ENCODE data around the gene VSIG4. TPM values are rescaled to one million over a fixed set of nuclear protein-coding genes. Genes with fewer than 3 reads are reported as not detected.

Gene VSIG4
- total and polyA plus RNA-seq, 2 of the 13 experiments (the other 11 are each of a cell fraction or from before 2014, with no cell fraction given) = not detected

- Histone ChIP-seq H3K27me3 (ENCODE audit: control insufficient read depth in 1 of 2, insufficient read depth in 2 of 2, low read length in 2 of 2) (no peaks in the 10 kb centered on the region), H3K4me2 (ENCODE audit: low read depth, low read length) (no peak overlapping the region), H3K9ac (ENCODE audit: insufficient read depth, low read depth, low read length) (no peak overlapping the region), H3K4me3 (replicated peaks in 1 of 3; ENCODE audit: insufficient read depth in 1 of 3, low read depth in 2 of 3, low read length in 3 of 3) (no peak overlapping the region), H3K9me3 (ENCODE audit: low read length) (no peaks in the 10 kb centered on the region), H2AFZ (ENCODE audit: low read length) (no peak overlapping the region), H3K4me1 (ENCODE audit: insufficient read depth, low read length) (no peaks in the 10 kb centered on the region), H4K20me1 (ENCODE audit: insufficient read depth, low read length) (no peaks in the 10 kb centered on the region), H3K79me2 (ENCODE audit: insufficient read depth, low read length) (no peaks in the 10 kb centered on the region), H3K27ac (ENCODE audit: extremely low read length, insufficient read depth, low read length) (no peak overlapping the region), H3K36me3 (replicated peaks in 1 of 2; ENCODE audit: control insufficient read depth in 1 of 2, insufficient read depth in 2 of 2, low read length in 2 of 2) (no peaks in the 10 kb centered on the region)
- FAIRE-seq (no peak), ATAC-seq (no peak), DNase-seq (ENCODE audit: low spot score) (no peak)
- CTCF ChIA-PET (ENCODE audit: low intra/inter-chr PET ratio, low total read pairs) = no interaction called here
- intact Hi-C loops (cut with micrococcal nuclease; ENCODE audit: unreplicated experiment) (no loop called here), in situ Hi-C loops (cut with HindIII; ENCODE audit: extremely low pct_ligation_motif_present, low pct_unique_long_range_greater_than_20kb) (no loop called here)
- BruUV-seq (replicated peaks) = no TSS peak
- POLR2A ChIA-PET = no interaction called here
- WGBS (ENCODE audit: low lambda C conversion rate) = 0% methylated on average over 2 of the region's 3 CpGs
- TF ChIP-seq ONECUT2 (CRISPR knock-in tag; IDR thresholded peaks at IDR 0.05) = no peak
- TF ChIP-seq SMYD3 (CRISPR knock-in tag; IDR thresholded peaks at IDR 0.05) = no peak
- no peak for TF ChIP-seq ZNF605 (CRISPR knock-in tag; IDR thresholded peaks at IDR 0.05)
- no peak for TF ChIP-seq ZNF10 (CRISPR knock-in tag; IDR thresholded peaks at IDR 0.05; ENCODE audit: borderline replicate concordance, low read depth)
- TF ChIP-seq TMF1 (CRISPR knock-in tag; IDR thresholded peaks at IDR 0.05; ENCODE audit: low read depth) = no peak
- TF ChIP-seq ZKSCAN8 (CRISPR knock-in tag; IDR thresholded peaks at IDR 0.05; ENCODE audit: borderline replicate concordance) = no peak
- no peak for TF ChIP-seq CCAR2 (optimal IDR thresholded peaks at IDR 0.05; ENCODE audit: low read depth, low read length)
- no peak for TF ChIP-seq ZNF256 (CRISPR knock-in tag; conservative IDR thresholded peaks at IDR 0.05)
- TF ChIP-seq ZNF780A (CRISPR knock-in tag; IDR thresholded peaks at IDR 0.05) = no peak
- TF ChIP-seq ZNF441 (CRISPR knock-in tag; IDR thresholded peaks at IDR 0.05; ENCODE audit: borderline replicate concordance) = no peak
- TF ChIP-seq NCOA2 (CRISPR knock-in tag; IDR thresholded peaks at IDR 0.05) = no peak
- no peak for TF ChIP-seq FOSL1 (CRISPR knock-in tag; IDR thresholded peaks at IDR 0.05; ENCODE audit: borderline replicate concordance)
- TF ChIP-seq SCMH1 (CRISPR knock-in tag; IDR thresholded peaks at IDR 0.05; ENCODE audit: borderline replicate concordance) = no peak
- no peak for TF ChIP-seq ZNF510 (CRISPR knock-in tag; IDR thresholded peaks at IDR 0.05; ENCODE audit: low read depth)
- TF ChIP-seq ZNF770 (CRISPR knock-in tag; IDR thresholded peaks at IDR 0.05) = no peak
- no peak for TF ChIP-seq XRCC5 (optimal IDR thresholded peaks at IDR 0.05; ENCODE audit: low read length)
- no peak for TF ChIP-seq RARG (CRISPR knock-in tag; IDR thresholded peaks at IDR 0.05; ENCODE audit: low read depth)
Measured at GRCh38 chrX:66042307-66043077, 2.6 kb upstream of the VSIG4 start.

Data from HepG2 (cell line).